HG02588 (cell line): Measurements from ENCODE around the gene GLG1.
"Not testable (repeated sequence)": the region's sequence is repeated elsewhere in the genome, so short reads cannot be mapped to it uniquely, and the experiment has no call there.

Experiments
- ATAC-seq: cut with Tn5 transposase; IDR thresholded peaks from one replicate; pipeline ENCODE4 v1.9.1; 2021; ENCODE audit warnings: mild to moderate bottlenecking, moderate library complexity; ENCODE audit not compliant: unreplicated experiment

GLG1 gene

GRCh38 chr16:74606521-74607309 lies at the start of gene GLG1:
GLG1 (minus strand) TSS chr16:74607114; CDS start chr16:74607094, 20 bp downstream.
- ATAC-seq, result peak; percentile 95

GRCh38 chr16:74654536-74655050 lies 47.7 kb upstream of the GLG1 start:
- no peak for ATAC-seq

- not testable (repeated sequence) for ATAC-seq
Measured at GRCh38 chr16:74652883-74653282, 46.0 kb upstream of the GLG1 start.

GRCh38 chr16:74652249-74652648 lies 45.3 kb upstream of the GLG1 start:
- ATAC-seq, result no peak

GRCh38 chr16:74651841-74652240 lies 44.9 kb upstream of the GLG1 start:
- no peak for ATAC-seq

- no peak for ATAC-seq
Measured at GRCh38 chr16:74650966-74651567, 44.2 kb upstream of the GLG1 start.

- ATAC-seq, result no peak
Measured at GRCh38 chr16:74649839-74650504, 43.1 kb upstream of the GLG1 start.

- no peak for ATAC-seq
Measured at GRCh38 chr16:74641969-74642368, 35.1 kb upstream of the GLG1 start.

GRCh38 chr16:74637742-74638453 lies 31.0 kb upstream of the GLG1 start:
- ATAC-seq, result no peak

GRCh38 chr16:74635303-74635702 lies 28.4 kb upstream of the GLG1 start:
- ATAC-seq, result no peak

- no peak for ATAC-seq
Measured at GRCh38 chr16:74633686-74634085, 26.8 kb upstream of the GLG1 start.

GRCh38 chr16:74627506-74628220 lies 20.7 kb upstream of the GLG1 start:
- no peak for ATAC-seq

- peak; percentile 61 for ATAC-seq
Measured at GRCh38 chr16:74626741-74627416, 20.0 kb upstream of the GLG1 start.

GRCh38 chr16:74625500-74626350 lies 18.8 kb upstream of the GLG1 start:
- no peak for ATAC-seq

GRCh38 chr16:74623839-74624235 lies 16.9 kb upstream of the GLG1 start:
- no peak for ATAC-seq

GRCh38 chr16:74623214-74623838 lies 16.4 kb upstream of the GLG1 start:
- no peak for ATAC-seq

- no peak for ATAC-seq
Measured at GRCh38 chr16:74622005-74622404, 15.1 kb upstream of the GLG1 start.

GRCh38 chr16:74617206-74617788 lies 10.4 kb upstream of the GLG1 start:
- no peak for ATAC-seq
